Activated CD4-positive, alpha-beta memory T cell treated with anti-CD3 and anti-CD28 coated beads, Interleukin-2, amount 10 ng/mL, durations not matched to agents 7 days and 5 days (primary cell): ENCODE results near the gene AATK. TPM values are rescaled to one million over a fixed set of nuclear protein-coding genes. Genes with fewer than 3 reads are reported as not detected.

Source experiments
- CTCF ChIA-PET: fragments of 350-600 bp; sonication (Branson Sonifier 250); formaldehyde crosslinking; loops from one replicate; lab custom pipeline; 2021; ENCODE audit warnings: antibody characterized with exemption, inconsistent platforms; lab: Charles Lee
- POLR2A ChIA-PET: fragments of 350-600 bp; sonication (Branson Sonifier 250); formaldehyde crosslinking; loops from one replicate; lab custom pipeline; 2021; ENCODE audit warnings: antibody characterized with exemption; lab: Charles Lee
- DNase-seq: peaks from one replicate; pipeline ENCODE4 v3.0.0-alpha.2; 2020
- H3K27ac Mint-ChIP-seq: one replicate; pipeline ENCODE4 v1.8.0; 2021; ENCODE audit warnings: mild to moderate bottlenecking, mixed read lengths
- H3K27me3 Mint-ChIP-seq: one replicate; pipeline ENCODE4 v1.8.0; 2021; ENCODE audit warnings: mixed read lengths
- H3K36me3 Mint-ChIP-seq: one replicate; pipeline ENCODE4 v1.8.0; 2021; ENCODE audit warnings: low read depth, mixed read lengths
- H3K4me1 Mint-ChIP-seq: one replicate; pipeline ENCODE4 v1.8.0; 2021; ENCODE audit warnings: mixed read lengths
- H3K4me3 Mint-ChIP-seq: one replicate; pipeline ENCODE4 v1.8.0; 2021; ENCODE audit warnings: mild to moderate bottlenecking, mixed read lengths
- H3K9me3 Mint-ChIP-seq: one replicate; pipeline ENCODE4 v1.8.0; 2021; ENCODE audit warnings: mixed read lengths
- total RNA-seq, 2 experiments: library from RNA; stranded (reverse); gene quantifications; one replicate each; pipeline ENCODE4 v1.2.3, GENCODE V29; 2021

AATK gene
- total RNA-seq, 2 experiments from 2014 or later: 1.1 to 1.8 TPM

DNA sequence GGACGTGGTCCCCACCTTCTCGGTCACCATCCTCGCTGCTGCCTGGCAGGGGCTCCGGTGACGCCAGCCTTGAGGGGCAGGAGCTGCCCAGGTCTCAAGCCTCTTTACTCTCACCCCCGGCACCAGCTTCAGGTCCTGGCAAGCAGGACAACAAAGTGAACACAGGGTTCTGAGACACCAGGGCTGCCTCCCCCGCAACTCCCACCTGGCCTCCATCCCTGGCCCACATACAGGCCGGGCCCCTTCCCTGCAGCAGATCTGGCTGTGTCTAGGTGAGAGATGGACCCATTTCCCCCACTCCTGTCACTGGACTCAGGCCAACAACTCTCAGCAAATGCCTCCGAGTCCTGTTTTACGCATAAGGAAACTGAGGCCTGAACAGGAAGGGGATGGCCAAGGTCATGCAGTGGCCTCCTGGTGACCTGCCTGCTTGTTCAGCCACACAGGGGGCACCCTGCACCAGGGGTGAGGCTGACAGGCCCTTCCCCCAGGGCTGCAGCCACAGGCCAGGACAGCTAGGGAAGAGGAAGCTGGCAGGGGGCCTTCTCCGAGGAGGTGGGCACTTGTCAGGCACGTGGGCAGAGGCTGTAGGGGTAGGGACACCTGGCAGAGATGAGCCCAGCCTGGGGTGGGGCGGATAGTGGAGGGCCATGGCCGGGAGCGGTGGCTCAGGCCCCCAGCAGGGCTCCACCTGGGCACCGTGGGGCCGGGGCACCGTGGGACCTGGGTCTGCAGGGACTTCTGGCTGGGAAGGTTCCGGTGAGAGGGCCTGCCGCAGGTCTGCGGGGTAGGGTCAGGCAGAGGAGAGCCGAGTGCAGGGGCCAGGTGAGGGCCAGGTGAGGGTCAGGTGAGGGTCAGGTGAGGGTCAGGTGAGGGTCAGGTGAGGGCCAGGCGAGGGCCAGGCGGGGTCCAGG, 47.5 kb downstream of the AATK start:
- H3K27me3 Mint-ChIP-seq: no peaks in the 10 kb centered on the region
- ChIA-PET CTCF (no interaction called here), POLR2A (no interaction called here)
- no peaks in the 10 kb centered on the region for H3K9me3 Mint-ChIP-seq
- H3K36me3 Mint-ChIP-seq: no peaks in the 10 kb centered on the region
- H3K27ac Mint-ChIP-seq: no peak overlapping the region
- no peak for DNase-seq
- no peak overlapping the region for H3K4me3 Mint-ChIP-seq
- H3K4me1 Mint-ChIP-seq: peaks cover 4% of the 10 kb centered on the region

DNA sequence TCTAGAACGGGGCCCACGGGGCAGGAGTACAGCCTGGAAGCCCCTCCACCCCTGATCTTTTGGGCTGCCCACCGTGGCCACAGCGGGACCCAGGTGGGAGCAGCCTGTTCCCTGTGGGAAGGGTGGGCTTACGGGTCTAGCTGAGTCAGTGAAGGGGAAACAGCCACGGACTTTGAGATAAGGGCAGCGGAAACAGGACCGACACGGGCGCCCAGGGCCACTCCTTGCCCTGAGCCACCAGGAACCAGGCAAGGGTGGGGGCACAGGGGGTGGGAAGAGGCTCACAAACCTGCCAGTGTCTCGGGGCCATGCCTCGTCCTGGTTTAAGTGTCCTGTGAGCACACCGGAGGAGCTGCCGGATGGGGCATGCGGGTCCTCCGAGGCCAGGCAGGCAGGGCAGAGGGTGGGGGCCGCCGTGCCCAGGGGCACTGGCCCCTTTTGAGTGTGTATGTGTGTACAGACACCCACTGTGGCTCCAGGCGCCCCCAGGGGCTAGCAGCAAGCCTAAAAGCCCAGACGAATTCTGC, 48.3 kb downstream of the AATK start:
- Mint-ChIP-seq H3K4me1 (peaks cover 4% of the 10 kb centered on the region), H3K36me3 (no peaks in the 10 kb centered on the region)
- POLR2A ChIA-PET: no interaction called here

GRCh38 chr17:81116704-81117103, 49.3 kb downstream of the AATK start:
- Mint-ChIP-seq H3K27ac (no peak overlapping the region), H3K4me3 (no peak overlapping the region), H3K9me3 (no peaks in the 10 kb centered on the region), H3K36me3 (no peaks in the 10 kb centered on the region), H3K27me3 (no peaks in the 10 kb centered on the region), H3K4me1 (peaks cover 4% of the 10 kb centered on the region)
- CTCF ChIA-PET: no interaction called here
- no peak for DNase-seq
- POLR2A ChIA-PET: interaction anchor here (0.8 kb wide), 1 partner anchor 77 kb away, joined by 3 read pairs; no protein-coding TSS in a partner anchor

More for the DNA sequence above, 48.3 kb downstream of the AATK start:
- DNase-seq: no peak
- no peaks in the 10 kb centered on the region for H3K27me3 Mint-ChIP-seq
- H3K27ac Mint-ChIP-seq: no peak overlapping the region
- no peaks in the 10 kb centered on the region for H3K9me3 Mint-ChIP-seq
- H3K4me3 Mint-ChIP-seq: no peak overlapping the region
- CTCF ChIA-PET: no interaction called here

DNA sequence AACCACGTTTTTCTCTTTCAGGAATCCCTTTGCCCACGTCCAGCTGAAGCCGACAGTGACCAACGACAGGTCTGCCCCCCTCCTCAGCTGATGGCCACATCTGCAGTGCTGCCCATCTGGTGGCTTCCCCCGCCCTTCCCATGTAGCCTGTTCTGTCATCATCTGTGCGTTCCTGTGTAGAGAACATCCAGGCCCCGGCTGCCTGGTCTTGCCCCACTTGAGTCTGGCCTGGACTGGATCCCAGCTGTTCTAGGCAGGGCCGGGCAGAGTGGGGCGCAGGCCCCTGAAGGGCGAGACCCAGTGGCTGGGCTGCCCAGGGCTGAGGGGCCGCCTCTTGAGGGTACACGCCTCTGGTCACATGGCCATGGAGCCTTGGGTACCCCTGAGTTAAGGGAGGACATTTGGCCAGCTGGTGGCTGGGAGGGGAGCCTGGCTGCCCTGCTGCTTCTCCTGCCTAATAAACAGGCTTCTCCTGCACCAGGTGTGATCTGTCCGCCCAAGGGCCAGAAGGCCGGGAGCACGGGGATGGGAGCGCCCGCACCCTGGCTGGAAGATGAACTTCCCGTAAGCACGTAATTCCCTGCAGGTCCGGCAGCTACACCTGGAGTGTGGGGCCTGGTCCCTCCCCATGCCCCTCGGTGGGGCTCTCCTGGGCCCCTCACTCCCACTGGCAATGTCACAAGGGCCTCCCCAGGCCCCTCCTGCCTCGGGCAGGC, 50.1 kb downstream of the AATK start:
- Mint-ChIP-seq H3K27ac (no peak overlapping the region), H3K9me3 (no peaks in the 10 kb centered on the region), H3K36me3 (no peaks in the 10 kb centered on the region), H3K4me1 (peaks cover 4% of the 10 kb centered on the region), H3K27me3 (no peaks in the 10 kb centered on the region), H3K4me3 (no peak overlapping the region)
- ChIA-PET POLR2A (interaction anchor here (0.6 to 0.8 kb wide), 2 partner anchors 78 to 130 kb away, joined by 3 read pairs; no protein-coding TSS in a partner anchor), CTCF (no interaction called here)
- no peak for DNase-seq

DNA sequence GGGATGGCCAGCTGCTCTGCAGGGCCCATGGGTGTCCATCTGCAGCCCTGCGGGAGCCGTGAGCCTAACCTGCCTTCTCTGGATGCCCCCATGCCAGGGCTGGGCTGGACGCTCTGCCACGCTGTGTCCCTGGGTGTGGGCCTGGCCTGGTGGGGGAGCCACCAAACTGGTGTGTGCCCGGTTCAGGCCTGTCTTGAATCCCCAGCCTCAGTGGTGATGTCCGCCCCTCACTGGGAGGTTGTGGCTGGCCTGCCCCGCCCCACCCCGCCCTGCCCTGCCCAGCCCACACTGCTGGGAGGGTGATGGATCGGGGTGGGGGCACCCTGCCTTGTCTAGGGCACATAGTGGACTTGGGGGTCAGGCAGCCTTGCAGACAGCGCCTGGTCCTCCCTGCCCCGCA, 50.8 kb downstream of the AATK start:
- Mint-ChIP-seq H3K27ac (no peak overlapping the region), H3K4me1 (peaks cover 4% of the 10 kb centered on the region), H3K4me3 (no peak overlapping the region), H3K27me3 (no peaks in the 10 kb centered on the region), H3K36me3 (no peaks in the 10 kb centered on the region), H3K9me3 (no peaks in the 10 kb centered on the region)
- CTCF ChIA-PET: no interaction called here
- POLR2A ChIA-PET: interaction anchor here (0.6 kb wide), 1 partner anchor 130 kb away, joined by 3 read pairs; no protein-coding TSS in a partner anchor
- no peak for DNase-seq

DNA sequence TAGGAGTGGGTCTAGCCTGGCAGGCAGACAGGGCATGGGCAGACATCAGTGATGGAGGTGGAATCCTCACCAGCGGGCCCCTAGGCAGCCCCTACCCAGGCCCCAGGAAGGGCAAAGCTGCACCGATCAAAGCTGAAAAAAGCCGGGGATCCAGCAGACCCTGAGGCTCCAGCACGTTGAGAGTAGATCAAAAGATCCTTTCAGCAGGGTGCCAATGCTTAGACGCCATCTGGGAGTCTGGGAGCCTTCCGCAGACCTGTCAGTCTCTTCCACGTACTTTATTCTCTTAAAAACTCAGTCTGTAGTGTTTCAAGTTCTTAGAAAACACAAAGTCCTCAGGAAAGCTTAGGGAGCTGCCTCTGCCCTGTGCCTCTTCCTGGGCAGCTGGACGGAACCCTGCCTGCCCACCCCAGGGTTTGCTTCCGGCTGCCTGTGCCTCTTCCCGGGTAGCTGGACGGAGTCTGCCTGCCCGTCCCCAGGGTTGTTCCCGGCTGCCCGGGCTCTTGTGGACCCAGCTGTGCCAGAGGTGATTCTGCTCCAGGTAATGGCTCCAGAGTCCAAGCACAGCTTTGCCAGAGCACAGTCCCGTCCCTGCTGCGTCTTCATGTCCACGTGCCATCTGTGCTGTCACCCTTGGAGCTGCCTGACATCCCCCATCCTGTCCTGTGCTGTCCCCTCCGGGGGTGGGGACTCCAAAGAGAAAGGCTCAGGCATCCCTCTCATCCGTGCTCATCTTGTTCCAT, 51.5 kb downstream of the AATK start:
- CTCF ChIA-PET: interaction anchor here (0.6 to 1.8 kb wide), 2 partner anchors 13 to 91 kb away, joined by 3 to 4 read pairs; no protein-coding TSS in a partner anchor
- H3K27ac Mint-ChIP-seq: no peak overlapping the region
- no peaks in the 10 kb centered on the region for H3K9me3 Mint-ChIP-seq
- H3K4me3 Mint-ChIP-seq: no peak overlapping the region
- POLR2A ChIA-PET: interaction anchor here (1.2 kb wide), 1 partner anchor 26 kb away, joined by 4 read pairs; no protein-coding TSS in a partner anchor
- no peak for DNase-seq
- H3K27me3 Mint-ChIP-seq: no peaks in the 10 kb centered on the region
- H3K36me3 Mint-ChIP-seq: no peaks in the 10 kb centered on the region
- H3K4me1 Mint-ChIP-seq: peaks cover 2% of the 10 kb centered on the region

DNA sequence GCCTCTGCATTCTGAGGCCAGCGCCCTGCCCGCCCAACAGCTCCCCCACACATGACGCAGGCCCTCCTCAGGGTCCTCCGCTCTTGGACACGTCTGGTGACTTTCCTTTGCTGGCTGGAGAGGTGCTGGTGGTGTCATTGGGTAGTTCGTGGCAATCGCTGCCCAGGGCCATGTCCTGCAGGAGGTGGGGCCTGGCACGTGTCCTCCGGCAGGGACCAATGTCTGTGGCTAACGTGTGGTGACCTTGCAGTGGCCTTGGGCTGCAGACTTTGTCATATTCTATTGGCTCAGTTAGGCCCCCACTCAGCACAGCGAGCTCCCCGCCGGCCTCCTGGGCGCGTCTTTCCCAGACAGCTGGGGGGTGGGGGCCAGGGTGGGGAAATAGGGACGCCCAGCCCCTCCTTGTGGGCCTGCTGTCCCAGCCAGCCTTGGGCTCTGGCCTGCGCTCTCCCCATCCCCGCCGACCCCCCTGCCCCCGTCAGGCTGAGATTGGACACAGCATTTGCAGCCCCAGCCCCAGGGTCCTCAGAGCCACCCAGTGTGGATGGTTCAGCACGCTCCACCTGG, 52.8 kb downstream of the AATK start:
- Mint-ChIP-seq H3K36me3 (no peaks in the 10 kb centered on the region), H3K27ac (no peak overlapping the region), H3K27me3 (no peaks in the 10 kb centered on the region), H3K9me3 (no peaks in the 10 kb centered on the region), H3K4me1 (no peaks in the 10 kb centered on the region), H3K4me3 (no peak overlapping the region)
- ChIA-PET POLR2A (interaction anchor here (0.9 kb wide), 1 partner anchor 12 kb away, joined by 3 read pairs; no protein-coding TSS in a partner anchor), CTCF (interaction anchor here (1.8 kb wide), 1 partner anchor 90 kb away, joined by 4 read pairs; no protein-coding TSS in a partner anchor)
- no peak for DNase-seq

DNA sequence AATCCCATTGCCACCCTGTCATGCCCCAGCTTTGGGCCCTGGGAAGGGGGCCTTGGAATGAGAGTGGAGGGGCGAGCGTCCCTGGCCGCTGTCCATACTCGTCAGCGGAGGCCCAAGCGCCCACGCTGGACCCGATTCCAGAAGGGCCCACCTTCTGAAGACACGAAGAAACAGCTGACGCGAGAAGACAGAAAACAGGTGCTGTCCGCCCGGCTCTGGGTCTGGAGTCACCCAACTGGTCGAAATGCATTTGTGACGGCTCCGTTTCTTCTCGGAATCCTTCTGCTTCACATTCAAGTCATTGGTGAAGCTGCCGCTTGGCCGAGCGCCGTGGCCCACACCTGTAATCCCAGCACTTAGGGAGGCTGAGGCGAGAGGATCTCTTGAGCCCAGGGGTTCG, 53.6 kb downstream of the AATK start:
- DNase-seq: no peak
- ChIA-PET CTCF (no interaction called here), POLR2A (interaction anchor here (0.9 kb wide), 1 partner anchor 11 kb away, joined by 3 read pairs; no protein-coding TSS in a partner anchor)
- H3K27ac Mint-ChIP-seq: no peak overlapping the region
- no peaks in the 10 kb centered on the region for H3K36me3 Mint-ChIP-seq
- H3K4me3 Mint-ChIP-seq: no peak overlapping the region
- no peaks in the 10 kb centered on the region for H3K4me1 Mint-ChIP-seq
- no peaks in the 10 kb centered on the region for H3K27me3 Mint-ChIP-seq
- no peaks in the 10 kb centered on the region for H3K9me3 Mint-ChIP-seq

GRCh38 chr17:81111066-81111465, 55.0 kb downstream of the AATK start:
- Mint-ChIP-seq H3K27me3 (no peaks in the 10 kb centered on the region), H3K4me3 (no peak overlapping the region), H3K36me3 (no peaks in the 10 kb centered on the region), H3K27ac (no peak overlapping the region), H3K4me1 (no peaks in the 10 kb centered on the region), H3K9me3 (no peaks in the 10 kb centered on the region)
- DNase-seq: no peak
- ChIA-PET POLR2A (no interaction called here), CTCF (no interaction called here)

- ChIA-PET CTCF (no interaction called here), POLR2A (no interaction called here)
- H3K4me1 Mint-ChIP-seq: no peaks in the 10 kb centered on the region
- H3K27ac Mint-ChIP-seq: no peak overlapping the region
- H3K9me3 Mint-ChIP-seq: no peaks in the 10 kb centered on the region
- DNase-seq: no peak
- no peaks in the 10 kb centered on the region for H3K36me3 Mint-ChIP-seq
- H3K4me3 Mint-ChIP-seq: no peak overlapping the region
- H3K27me3 Mint-ChIP-seq: no peaks in the 10 kb centered on the region
Observed at GRCh38 chr17:81110488-81111040, 55.5 kb downstream of the AATK start.

DNA sequence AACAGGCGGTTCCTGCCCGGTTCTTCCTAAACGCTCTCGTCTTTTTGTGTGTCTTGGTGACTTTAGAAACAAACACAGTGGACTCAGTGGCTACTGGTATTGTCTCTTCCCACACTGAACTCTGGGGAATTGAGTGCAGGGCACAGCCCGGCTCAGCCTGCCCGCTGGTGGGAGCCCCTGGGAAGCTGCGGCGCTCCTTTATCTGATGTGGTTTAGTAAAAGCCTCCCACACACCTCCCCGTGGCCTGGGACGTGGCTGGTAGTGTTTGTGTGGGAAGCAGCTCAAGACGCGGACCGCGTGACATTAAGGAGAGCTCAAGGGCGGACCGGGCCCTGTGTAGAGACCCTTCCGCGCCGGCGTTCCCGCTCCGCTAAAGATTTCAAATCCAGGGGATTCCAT, 56.1 kb downstream of the AATK start:
- H3K4me3 Mint-ChIP-seq: no peak overlapping the region
- H3K36me3 Mint-ChIP-seq: no peaks in the 10 kb centered on the region
- DNase-seq: no peak
- no peaks in the 10 kb centered on the region for H3K27me3 Mint-ChIP-seq
- POLR2A ChIA-PET: no interaction called here
- no peak overlapping the region for H3K27ac Mint-ChIP-seq
- H3K4me1 Mint-ChIP-seq: no peaks in the 10 kb centered on the region
- CTCF ChIA-PET: interaction anchor here (0.5 kb wide), 1 partner anchor 1011 kb away, joined by 4 read pairs; no protein-coding TSS in a partner anchor
- no peaks in the 10 kb centered on the region for H3K9me3 Mint-ChIP-seq

DNA sequence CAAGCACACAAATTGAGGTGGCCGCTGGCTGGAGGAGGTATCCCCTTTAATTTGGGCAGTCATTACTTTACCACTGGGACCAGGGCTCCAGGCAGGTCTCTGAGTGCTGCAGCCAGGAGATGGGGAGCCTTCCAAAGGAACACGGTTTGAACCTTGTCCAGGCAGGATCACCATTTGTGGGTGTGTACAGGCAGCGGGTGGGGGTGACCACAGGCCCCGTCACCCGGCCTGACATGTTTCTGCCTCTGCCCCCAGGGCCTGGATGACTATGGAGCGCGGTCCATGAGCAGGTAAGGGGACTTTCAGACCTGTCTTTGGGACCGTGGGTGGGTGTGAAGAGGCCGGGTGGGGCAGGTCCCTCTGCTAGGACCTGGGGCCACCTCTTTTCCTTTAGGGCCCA, 57.8 kb downstream of the AATK start:
- Mint-ChIP-seq H3K4me1 (no peaks in the 10 kb centered on the region), H3K4me3 (no peak overlapping the region), H3K36me3 (no peaks in the 10 kb centered on the region), H3K27ac (no peak overlapping the region), H3K9me3 (no peaks in the 10 kb centered on the region), H3K27me3 (no peaks in the 10 kb centered on the region)
- no peak for DNase-seq
- ChIA-PET CTCF (no interaction called here), POLR2A (no interaction called here)
